Eye (tissue), 1 donor: ENCODE data around the gene LRRC17.

ENCODE experiments used
- DNase-seq: peaks from one replicate; pipeline ENCODE4 v3.0.0-alpha.2; 2015

Gene LRRC17

DNA sequence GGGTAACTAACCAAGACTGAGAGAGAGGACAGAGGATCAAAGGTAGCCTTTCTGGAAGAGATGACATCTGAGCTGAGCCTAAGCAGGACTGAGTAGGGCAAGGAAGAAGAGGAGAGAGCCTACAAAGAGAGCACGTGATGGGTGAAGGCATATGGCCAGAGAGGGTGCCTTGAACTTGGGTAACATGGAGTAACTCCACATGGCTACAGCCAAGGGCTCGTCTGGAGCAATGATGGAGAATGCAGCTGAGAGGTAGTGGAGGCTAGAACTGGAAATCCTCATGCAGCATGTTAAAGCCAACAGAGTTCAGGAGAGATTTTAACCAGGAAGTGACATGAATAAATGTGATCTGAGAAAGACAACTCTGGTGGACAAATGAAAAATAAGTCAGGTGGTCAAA, 77.8 kb downstream of the LRRC17 start:
- DNase-seq = no peak

DNA sequence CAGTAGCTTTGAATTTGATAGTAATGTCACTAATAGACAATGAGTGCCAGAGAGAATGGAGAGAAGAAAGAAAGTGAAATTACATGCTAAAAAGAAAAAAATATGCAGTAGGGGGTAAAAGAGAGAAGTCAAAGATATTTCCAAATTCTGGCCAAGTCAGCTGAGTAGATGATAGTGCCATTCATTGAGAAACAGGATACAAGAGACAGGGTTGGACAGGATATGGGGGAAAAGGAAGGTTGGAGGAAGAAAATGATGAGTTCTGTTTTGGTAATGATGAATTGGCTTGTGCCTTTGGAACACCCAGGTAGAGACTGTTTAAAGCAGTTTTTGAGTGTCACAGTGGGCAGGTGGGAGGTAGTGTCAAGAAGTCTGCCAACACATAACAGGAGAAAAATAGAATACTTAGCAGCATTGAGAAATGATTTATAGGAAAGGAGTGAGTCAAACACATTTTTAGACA, 78.3 kb downstream of the LRRC17 start:
- DNase-seq = no peak

DNA sequence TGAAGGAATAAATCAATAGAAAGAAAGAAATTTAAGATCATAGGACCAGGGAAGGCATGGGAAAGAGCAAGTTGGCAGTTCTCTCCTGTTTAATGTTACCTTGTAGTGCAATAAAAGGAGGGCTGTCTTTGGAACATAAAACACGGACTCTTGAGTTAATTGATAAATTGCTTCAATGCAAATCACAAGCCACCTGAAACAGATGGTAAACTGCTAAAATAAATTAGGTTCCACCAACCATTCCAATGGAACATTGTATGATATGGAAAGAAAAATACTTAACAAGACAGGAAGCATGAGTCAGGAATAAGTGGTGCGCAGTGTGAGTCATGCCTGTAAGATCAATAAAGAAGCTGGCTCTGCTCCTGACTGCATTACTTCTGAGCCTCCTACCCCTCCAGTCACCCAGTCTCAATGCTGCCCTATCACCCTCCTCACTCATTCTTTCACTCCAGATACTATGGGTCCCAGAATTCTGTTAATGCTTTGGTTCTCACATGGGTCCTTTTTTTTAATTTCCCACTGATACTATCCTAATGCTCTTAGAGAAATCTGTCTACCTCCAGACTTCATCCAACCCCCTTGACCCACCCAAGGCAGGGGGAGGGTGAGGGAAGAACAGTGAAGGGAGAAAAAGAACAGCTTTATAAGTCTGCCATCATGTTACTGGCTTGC, 78.9 kb downstream of the LRRC17 start:
- peak; percentile 3 for DNase-seq

DNA sequence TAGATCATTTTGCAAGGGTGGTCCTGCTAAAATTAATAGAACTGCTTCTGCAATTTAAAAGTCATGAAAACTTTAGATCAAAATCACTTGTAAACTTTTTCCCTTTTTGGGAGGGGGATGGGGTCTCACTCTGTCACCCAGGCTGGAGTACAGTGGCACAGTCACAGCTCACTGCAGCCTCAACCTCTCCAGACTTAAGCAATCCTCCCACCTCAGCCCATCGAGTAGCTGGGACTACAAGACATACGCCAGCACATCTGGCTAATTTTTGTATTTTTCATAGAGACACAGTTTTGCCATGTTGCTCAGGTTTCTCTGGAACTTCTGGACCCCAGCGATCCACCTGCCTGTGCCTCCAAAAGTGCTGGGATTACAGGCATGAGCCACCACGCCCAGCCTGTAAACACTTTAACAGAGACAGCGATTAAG, 79.7 kb downstream of the LRRC17 start:
- DNase-seq = no peak

DNA sequence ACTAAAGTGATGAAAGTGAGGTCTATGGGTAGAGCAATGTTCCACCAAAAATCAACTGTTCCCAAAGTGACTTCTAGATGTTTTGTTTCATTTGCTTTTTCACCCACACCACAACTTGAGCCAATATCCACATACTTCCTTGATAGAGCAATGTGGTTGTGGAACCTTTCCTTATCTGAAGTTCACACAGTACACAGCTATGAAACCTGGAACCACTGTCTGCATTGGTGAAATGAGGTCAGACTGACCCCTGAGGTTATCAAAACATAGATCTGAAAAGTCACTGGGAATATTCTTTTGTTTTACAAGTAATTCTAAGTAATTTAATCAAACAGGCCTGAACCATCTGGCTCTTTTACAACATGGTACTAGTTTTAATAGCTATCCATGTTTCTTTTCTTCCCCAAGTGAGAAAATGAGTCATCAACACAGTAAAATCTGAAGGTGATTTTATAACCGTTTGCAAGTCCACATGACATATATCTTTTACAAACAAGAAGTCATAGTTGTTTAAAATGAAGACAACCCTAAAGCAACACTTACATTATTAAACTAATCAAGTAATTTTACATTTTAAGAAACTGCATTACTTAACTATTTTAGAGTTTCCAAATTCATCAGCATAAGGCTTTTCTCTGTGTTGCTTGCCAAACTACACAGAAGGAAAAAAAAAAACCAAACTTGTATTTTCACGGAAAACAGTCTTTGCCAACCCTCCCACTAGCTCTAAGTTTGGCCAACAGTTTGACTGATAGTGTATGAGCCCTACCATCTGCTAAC, 80.3 kb downstream of the LRRC17 start:
- peak; percentile 31 for DNase-seq

DNA sequence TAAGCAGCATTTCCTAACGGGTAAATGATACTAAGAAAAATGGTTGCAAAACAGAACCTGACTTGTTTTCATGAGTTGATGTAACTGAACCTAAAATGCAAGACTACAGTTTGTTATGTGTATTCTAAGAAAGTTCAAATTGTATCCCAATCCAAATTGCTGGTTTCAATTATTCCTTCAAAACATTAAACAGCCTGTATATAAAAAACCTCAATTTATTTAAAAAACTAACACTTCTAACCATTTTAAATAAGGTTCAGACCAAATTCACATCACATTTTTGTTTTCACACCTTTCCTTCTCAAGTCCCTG, 80.9 kb downstream of the LRRC17 start:
- DNase-seq = no peak

DNA sequence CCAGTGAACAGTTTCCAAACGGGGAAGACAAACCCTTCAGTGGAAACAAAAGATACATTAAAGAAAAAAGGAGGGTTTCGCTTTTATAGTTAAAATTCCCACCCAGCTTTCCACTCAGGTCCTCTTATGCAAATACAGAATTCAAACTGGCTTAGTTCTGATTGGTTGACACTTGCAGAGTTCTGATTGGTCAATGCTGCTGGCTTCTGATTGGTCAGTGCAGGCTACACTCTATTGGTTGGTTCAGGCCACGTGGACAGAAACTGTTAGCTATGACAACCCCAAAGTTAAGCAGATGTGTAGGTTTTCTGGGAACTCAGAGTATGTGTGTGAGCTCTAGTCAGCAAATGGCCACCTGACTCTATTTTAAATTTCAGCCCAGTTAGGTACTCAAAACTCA, 81.8 kb downstream of the LRRC17 start:
- DNase-seq = no peak
